ENCODE measurements around the gene CYGB. TPM values are rescaled to one million over a fixed set of nuclear protein-coding genes. Genes with fewer than 3 reads are reported as not detected.

CYGB gene
- total RNA-seq, 1 donor from 2014 or later = 10.0 TPM

GRCh38 chr17:76477576-76477975, 59.9 kb downstream of the CYGB start:
- Mint-ChIP-seq H3K4me1 (ENCODE audit: unreplicated experiment) (peaks cover 5% of the 10 kb centered on the region), H3K27me3 (no peaks in the 10 kb centered on the region), H3K4me3 (no peak overlapping the region), H3K36me3 (no peaks in the 10 kb centered on the region), H3K27ac (no peak overlapping the region), H3K9me3 (no peaks in the 10 kb centered on the region)
- no peak for DNase-seq (ENCODE audit: extremely low spot score, unreplicated experiment)
- no peak for TF ChIP-seq CTCF (conservative IDR thresholded peaks at IDR 0.05)

Other genes with a start within 250 kb of the CYGB start
- 3.9 and 11.7 TPM in 2 replicates for gene QRICH2, start 229.4 kb downstream of the CYGB start, total RNA-seq (ENCODE audit: low replicate concordance)
- gene PRPSAP1, start 183.8 kb downstream of the CYGB start, total RNA-seq (ENCODE audit: low replicate concordance) = 45.3 and 82.0 TPM in 2 replicates
- gene SPHK1, start 153.1 kb downstream of the CYGB start, total RNA-seq (ENCODE audit: low replicate concordance) = 4.3 and 26.8 TPM in 2 replicates
- gene UBE2O, start 84.6 kb downstream of the CYGB start, total RNA-seq (ENCODE audit: low replicate concordance) = 38.5 and 51.5 TPM in 2 replicates
- not detected in 2 replicates for gene AANAT, start 70.1 kb downstream of the CYGB start, total RNA-seq (ENCODE audit: low replicate concordance)
- 12.3 and 17.2 TPM in 2 replicates for gene RHBDF2, start 36.3 kb downstream of the CYGB start, total RNA-seq (ENCODE audit: low replicate concordance)
- gene PRCD, start 2.3 kb upstream of the CYGB start, total RNA-seq (ENCODE audit: low replicate concordance) = 0.33 and 3.3 TPM in 2 replicates
- gene ST6GALNAC2, start 48.2 kb upstream of the CYGB start, total RNA-seq (ENCODE audit: low replicate concordance) = 4.3 and 10.4 TPM in 2 replicates
- gene ST6GALNAC1, start 106.0 kb upstream of the CYGB start, total RNA-seq (ENCODE audit: low replicate concordance) = 10.3 and 17.3 TPM in 2 replicates
- 43.4 and 75.0 TPM in 2 replicates for gene MXRA7, start 173.3 kb upstream of the CYGB start, total RNA-seq (ENCODE audit: low replicate concordance)
- 23.6 and 35.4 TPM in 2 replicates for gene JMJD6, start 188.9 kb upstream of the CYGB start, total RNA-seq (ENCODE audit: low replicate concordance)
- 27.5 and 28.2 TPM in 2 replicates for gene METTL23, start 189.1 kb upstream of the CYGB start, total RNA-seq (ENCODE audit: low replicate concordance)
- gene SRSF2, start 199.6 kb upstream of the CYGB start, total RNA-seq (ENCODE audit: low replicate concordance) = 198 and 273 TPM in 2 replicates
- 29.0 and 33.9 TPM in 2 replicates for gene MFSD11, start 200.4 kb upstream of the CYGB start, total RNA-seq (ENCODE audit: low replicate concordance)

Data from type B pancreatic cell (in vitro differentiated cells).